ENCODE results near the gene ITK.

ITK gene

DNA sequence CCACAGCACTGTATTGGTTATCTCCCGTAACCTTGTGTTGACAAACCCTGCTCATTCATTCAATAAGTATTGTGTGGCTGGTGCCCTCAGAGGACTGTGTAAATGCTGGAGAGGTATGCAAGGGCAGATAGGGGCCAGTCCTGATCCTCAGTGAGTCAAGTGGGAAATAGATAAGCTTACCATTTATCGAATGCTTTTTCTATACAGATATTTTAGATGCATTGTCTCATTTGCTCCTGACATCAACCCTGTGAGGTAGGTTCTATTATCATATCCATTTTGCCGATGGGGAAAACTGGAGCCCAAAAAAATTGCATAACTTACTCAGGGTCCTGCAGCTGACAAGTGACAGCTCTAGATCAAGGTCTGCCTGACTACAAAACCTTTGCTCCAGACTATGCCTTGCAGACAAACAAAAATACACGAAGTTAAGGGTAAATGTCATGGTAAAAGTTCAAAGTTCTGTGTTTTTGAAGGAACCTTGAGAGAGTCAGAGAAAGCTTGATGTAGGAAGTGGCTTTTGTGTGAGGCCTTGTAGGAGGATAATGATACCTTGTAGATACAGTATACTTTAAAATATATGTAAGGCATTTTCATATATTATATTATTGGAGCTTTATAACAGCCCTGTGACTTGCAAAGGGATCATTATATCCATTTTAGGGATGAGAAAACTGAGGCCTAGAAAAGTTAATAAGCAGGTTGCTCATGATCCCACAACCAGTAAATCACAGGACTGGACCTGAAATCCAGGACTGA is 107.9 kb downstream of the ITK start:
- DNase-seq (ENCODE audit: low read depth) = no peak
- no peak overlapping the region for H3K4me3 ChIP-seq (ENCODE audit: low read depth, low read length)
- TF ChIP-seq, protein P1, sequence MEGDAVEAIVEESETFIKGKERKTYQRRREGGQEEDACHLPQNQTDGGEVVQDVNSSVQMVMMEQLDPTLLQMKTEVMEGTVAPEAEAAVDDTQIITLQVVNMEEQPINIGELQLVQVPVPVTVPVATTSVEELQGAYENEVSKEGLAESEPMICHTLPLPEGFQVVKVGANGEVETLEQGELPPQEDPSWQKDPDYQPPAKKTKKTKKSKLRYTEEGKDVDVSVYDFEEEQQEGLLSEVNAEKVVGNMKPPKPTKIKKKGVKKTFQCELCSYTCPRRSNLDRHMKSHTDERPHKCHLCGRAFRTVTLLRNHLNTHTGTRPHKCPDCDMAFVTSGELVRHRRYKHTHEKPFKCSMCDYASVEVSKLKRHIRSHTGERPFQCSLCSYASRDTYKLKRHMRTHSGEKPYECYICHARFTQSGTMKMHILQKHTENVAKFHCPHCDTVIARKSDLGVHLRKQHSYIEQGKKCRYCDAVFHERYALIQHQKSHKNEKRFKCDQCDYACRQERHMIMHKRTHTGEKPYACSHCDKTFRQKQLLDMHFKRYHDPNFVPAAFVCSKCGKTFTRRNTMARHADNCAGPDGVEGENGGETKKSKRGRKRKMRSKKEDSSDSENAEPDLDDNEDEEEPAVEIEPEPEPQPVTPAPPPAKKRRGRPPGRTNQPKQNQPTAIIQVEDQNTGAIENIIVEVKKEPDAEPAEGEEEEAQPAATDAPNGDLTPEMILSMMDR (IDR thresholded peaks at IDR 0.05; ENCODE audit: control insufficient read depth, extremely low read depth, insufficient read depth) = no peak

DNA sequence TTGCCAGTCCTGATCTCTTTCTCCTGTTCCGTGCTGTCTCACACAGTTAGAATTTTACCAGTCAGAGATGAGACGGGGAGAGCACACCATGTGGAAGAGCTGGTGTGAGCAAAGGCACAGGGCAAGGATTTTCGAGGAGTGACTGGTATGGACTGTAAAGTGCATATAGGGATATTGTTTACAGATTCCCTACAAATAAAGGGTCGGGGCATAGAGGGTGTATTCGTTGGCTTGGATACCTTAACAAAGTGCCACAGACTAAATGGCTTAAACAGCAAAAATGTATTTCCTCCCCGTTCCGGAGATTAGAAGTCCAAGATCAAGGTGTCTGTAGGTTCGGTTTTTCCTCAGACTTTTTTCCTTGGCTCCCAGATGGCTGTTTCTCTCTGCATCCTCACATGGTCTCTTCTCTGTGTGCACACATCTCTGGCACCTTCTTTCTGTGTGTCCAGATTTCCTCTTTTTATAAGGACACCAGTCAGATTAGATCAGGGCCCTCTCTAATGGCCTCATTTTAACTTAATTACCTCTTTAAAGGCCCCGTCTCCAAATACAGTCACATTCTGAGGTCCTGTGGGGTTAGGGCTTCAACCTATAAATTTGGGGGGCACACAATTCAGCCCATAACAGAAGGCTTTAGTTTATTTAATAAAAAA is 108.7 kb downstream of the ITK start:
- H3K4me3 ChIP-seq (ENCODE audit: low read depth, low read length) = no peak overlapping the region
- no peak for DNase-seq (ENCODE audit: low read depth)
- TF ChIP-seq, protein P1 (IDR thresholded peaks at IDR 0.05; ENCODE audit: control insufficient read depth, extremely low read depth, insufficient read depth) = no peak

DNA sequence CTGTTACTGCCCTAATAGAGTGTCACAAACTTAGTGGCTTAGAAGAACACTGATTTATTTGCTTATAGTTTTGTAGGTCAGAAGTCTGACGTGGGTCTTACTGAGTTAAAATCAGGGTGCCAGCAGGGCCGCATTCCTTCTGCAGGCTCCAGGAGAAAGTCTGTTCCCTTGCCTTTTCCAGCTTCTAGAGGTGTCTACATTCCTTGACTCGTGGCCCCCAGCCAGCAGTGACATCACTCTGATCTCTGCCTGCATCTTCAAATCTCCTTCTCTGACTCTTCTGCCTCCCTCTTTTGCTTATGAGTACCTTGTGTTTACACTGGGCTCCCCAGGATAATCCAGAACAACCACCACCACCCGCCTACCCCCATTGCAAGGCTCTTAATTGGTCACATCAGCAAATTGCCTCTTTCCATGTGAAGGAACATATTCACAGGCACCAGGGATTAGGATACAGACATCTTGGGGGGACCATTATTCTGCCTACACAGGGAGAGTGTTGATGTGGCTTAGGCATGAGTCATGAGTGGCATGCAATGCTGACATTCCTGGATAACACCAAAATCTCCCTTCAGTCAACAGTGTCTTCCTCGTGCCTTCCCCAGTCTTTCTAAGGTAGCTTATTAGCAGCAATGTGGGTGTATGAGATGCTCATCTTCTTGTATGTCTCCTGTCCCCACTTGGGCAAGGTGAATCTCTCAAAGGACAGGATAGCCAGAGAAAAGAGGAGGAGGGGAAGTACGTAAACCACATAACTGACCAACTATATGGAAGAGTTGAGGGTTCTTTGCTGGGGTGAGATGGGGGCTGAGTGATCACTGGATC is 109.7 kb downstream of the ITK start:
- TF ChIP-seq, protein P1 (IDR thresholded peaks at IDR 0.05; ENCODE audit: control insufficient read depth, extremely low read depth, insufficient read depth) = no peak
- no peak for DNase-seq (ENCODE audit: low read depth)

DNA sequence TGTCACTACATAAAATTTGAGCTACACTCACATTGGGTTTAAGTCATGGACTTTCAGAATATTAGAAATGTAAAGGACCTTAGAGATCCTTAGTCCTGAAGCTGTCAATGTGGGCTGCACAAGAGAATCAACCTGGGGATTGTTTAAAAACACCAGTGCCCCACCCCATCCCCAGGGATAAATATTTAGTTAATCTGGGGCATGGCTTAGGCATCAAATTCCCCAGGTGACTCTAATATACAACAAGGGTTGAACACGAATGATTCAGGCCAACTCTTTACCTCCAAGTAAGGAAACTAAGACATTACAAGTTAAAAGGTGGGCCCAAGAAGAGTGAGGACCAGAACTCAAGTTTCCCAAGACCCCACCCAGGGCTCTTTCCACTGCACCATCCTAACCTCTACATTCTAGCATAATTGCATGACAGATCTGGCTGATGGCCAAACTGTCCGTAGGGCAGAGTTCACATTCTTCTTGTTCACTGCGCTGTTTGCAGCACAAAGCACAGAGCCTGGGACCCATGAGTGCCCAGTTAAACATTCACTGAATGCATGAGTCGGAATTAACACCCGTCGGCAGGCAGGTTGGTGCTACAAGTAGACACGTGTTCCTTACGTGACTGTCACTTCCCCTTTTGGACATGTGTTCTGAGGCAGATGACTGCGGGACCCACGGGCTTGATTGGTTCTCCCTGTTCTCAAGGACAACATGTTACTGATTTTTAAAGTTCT is 110.5 kb downstream of the ITK start:
- TF ChIP-seq, protein P1 (IDR thresholded peaks at IDR 0.05; ENCODE audit: control insufficient read depth, extremely low read depth, insufficient read depth) = no peak
- no peak overlapping the region for H3K4me3 ChIP-seq (ENCODE audit: low read depth, low read length)
- no peak for DNase-seq (ENCODE audit: low read depth)

More for the DNA sequence above, 109.7 kb downstream of the ITK start:
- no peak overlapping the region for H3K4me3 ChIP-seq (ENCODE audit: low read depth, low read length)

DNA sequence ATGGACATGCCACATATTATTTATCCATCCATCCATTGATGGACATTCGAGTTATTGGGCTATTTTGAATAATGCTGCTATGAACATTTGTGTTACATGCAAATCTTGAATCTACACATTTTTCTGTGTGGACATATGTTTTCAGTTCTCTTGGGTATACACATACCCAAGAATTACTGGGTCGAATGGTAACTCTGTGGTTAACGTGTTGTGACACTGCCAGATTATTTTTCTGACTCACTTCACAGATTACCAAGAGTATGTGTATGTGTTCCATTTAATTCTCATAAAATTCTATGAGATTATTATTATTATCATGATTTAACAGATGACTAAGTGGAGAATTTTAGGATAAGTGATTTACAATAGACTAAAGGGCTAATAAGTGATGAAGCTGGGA is 112.0 kb downstream of the ITK start:
- H3K4me3 ChIP-seq (ENCODE audit: low read depth, low read length) = no peak overlapping the region
- TF ChIP-seq, protein P1 (IDR thresholded peaks at IDR 0.05; ENCODE audit: control insufficient read depth, extremely low read depth, insufficient read depth) = no peak
- no peak for DNase-seq (ENCODE audit: low read depth)

DNA sequence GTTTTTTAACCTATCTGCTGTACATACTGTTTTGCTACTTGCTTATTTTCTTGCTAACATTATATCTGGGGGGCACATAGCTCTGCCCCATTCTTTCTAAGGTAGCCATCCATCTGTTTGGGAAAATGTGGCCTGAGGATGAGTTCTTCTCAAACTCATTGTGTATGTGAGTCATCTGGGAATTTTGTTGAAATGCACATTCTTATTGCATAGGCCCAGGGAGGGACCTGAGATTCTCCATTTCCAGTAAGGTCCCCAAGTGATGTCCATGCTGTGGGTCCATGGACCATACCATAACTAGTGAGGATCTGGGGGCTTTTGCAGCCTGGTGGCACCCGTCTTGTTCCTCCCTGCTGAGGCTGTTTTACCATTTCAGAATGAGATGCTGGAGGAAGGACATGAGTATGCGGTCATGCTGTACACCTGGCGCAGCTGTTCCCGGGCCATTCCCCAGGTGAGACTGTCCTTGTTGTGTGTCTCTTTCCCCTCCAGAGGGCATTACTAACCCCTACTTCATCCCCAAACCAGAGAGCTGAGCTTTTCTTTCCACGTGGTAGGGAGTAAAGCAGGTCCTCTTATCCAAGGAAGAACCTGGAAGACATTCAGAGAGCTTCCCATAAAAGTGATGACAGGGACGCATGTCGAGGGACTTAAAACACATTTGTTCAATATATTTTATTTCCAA is 113.9 kb downstream of the ITK start:
- no peak for DNase-seq (ENCODE audit: low read depth)
- TF ChIP-seq, protein P1 (IDR thresholded peaks at IDR 0.05; ENCODE audit: control insufficient read depth, extremely low read depth, insufficient read depth) = peak; percentile 26
- no peak overlapping the region for H3K4me3 ChIP-seq (ENCODE audit: low read depth, low read length)
